ENCODE measurements around the gene RYR1.
"Not testable (repeated sequence)": the region's sequence is repeated elsewhere in the genome, so short reads cannot be mapped to it uniquely, and the experiment has no call there.

DNA sequence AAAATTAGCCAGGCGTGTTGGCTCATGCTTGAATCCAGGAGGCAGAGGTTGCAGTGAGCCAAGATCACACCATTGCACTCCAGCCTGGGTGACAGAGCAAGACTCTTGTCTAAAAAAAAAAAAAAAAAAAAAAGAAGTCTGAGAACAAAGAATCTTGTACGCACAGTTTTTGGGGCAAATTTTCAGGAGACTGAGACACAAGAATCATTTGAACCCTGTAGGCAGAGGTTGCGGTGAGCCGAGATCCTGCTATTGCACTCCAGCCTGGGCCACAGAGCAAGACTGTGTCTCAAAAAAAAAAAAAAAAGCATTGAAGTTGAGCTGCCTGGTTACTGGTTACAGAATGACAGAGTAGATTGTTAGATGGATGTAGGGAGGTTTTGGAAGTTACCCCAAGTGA is 39.2 kb downstream of the RYR1 start:
- TF ChIP-seq, protein P1, sequence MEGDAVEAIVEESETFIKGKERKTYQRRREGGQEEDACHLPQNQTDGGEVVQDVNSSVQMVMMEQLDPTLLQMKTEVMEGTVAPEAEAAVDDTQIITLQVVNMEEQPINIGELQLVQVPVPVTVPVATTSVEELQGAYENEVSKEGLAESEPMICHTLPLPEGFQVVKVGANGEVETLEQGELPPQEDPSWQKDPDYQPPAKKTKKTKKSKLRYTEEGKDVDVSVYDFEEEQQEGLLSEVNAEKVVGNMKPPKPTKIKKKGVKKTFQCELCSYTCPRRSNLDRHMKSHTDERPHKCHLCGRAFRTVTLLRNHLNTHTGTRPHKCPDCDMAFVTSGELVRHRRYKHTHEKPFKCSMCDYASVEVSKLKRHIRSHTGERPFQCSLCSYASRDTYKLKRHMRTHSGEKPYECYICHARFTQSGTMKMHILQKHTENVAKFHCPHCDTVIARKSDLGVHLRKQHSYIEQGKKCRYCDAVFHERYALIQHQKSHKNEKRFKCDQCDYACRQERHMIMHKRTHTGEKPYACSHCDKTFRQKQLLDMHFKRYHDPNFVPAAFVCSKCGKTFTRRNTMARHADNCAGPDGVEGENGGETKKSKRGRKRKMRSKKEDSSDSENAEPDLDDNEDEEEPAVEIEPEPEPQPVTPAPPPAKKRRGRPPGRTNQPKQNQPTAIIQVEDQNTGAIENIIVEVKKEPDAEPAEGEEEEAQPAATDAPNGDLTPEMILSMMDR (conservative IDR thresholded peaks at IDR 0.05; ENCODE audit: low read length), result not testable (repeated sequence)
- TF ChIP-seq EZH2phosphoT487 (IDR thresholded peaks at IDR 0.05; ENCODE audit: borderline replicate concordance, low read depth, low read length), result not testable (repeated sequence)

Data from OCI-LY7 (cell line).